DND-41 (cell line): ENCODE data around the gene CYP4B1.

Source experiments
- ATAC-seq: fragments of 200-7000 bp; cut with Tn5 transposase; 3 replicates; pipeline ENCODE4 v1.9.1; 2021; ENCODE audit warnings: low read depth; ENCODE audit not compliant: insufficient read depth
- DNase-seq: peaks from one replicate; pipeline ENCODE4 v3.0.0-alpha.2; 2020
- H2AFZ ChIP-seq: 2 replicates; pipeline ENCODE4 v1.6.0; 2012; ENCODE audit warnings: low read depth, low read length
- H3K27ac ChIP-seq: 2 replicates; pipeline ENCODE4 v1.5.1; 2012; ENCODE audit warnings: low read length, inconsistent platforms
- H3K27me3 ChIP-seq: fragments of 200-600 bp; sonication (generic); 2 replicates; pipeline ENCODE4 v1.6.0; 2012; ENCODE audit warnings: low read length, mild to moderate bottlenecking, inconsistent platforms; ENCODE audit not compliant: insufficient read depth, poor library complexity
- H3K36me3 ChIP-seq: 2 replicates; pipeline ENCODE4 v1.5.1; 2012; ENCODE audit warnings: low read length, inconsistent platforms; ENCODE audit not compliant: insufficient read depth
- H3K4me1 ChIP-seq: 2 replicates; pipeline ENCODE4 v1.5.1; 2012; ENCODE audit warnings: mild to moderate bottlenecking, low read length; ENCODE audit not compliant: insufficient read depth
- H3K4me2 ChIP-seq: 2 replicates; pipeline ENCODE4 v1.6.0; 2012; ENCODE audit warnings: mild to moderate bottlenecking, moderate library complexity, low read length, inconsistent platforms; ENCODE audit not compliant: insufficient read depth
- H3K4me3 ChIP-seq, 2 experiments: fragments of 200-600 bp in 1 of 2; shearing (Covaris generic) in 1 of 2; 2 replicates each; pipeline ENCODE4 v1.5.1; 2012 to 2016; ENCODE audit warnings: inconsistent platforms in 2 of 2, low read length in 2 of 2, mild to moderate bottlenecking in 2 of 2, low read depth in 1 of 2, moderate library complexity in 1 of 2
- H3K79me2 ChIP-seq: 2 replicates; pipeline ENCODE4 v1.6.0; 2012; ENCODE audit warnings: low read length, inconsistent platforms; ENCODE audit not compliant: insufficient read depth
- H3K9ac ChIP-seq: 2 replicates; pipeline ENCODE4 v1.6.0; 2012; ENCODE audit warnings: low read depth, mild to moderate bottlenecking, inconsistent platforms, low read length, moderate library complexity
- H3K9me3 ChIP-seq: 2 replicates; pipeline ENCODE4 v1.5.1; 2012; ENCODE audit warnings: low read length, moderate library complexity, mild to moderate bottlenecking, inconsistent platforms; ENCODE audit not compliant: insufficient read depth, severe bottlenecking
- H4K20me1 ChIP-seq: 2 replicates; pipeline ENCODE4 v1.6.0; 2012; ENCODE audit warnings: low read length; ENCODE audit not compliant: insufficient read depth
- EZH2 ChIP-seq: IDR thresholded peaks from 3 replicates; pipeline ENCODE4 v1.6.1; 2012; ENCODE audit warnings: borderline replicate concordance, low read depth, mild to moderate bottlenecking, moderate library complexity, low read length, inconsistent platforms; ENCODE audit not compliant: severe bottlenecking
- TF ChIP-seq, protein P1 (sequence below): IDR thresholded peaks from 2 replicates; pipeline ENCODE4 v1.5.1; 2012; ENCODE audit warnings: borderline replicate concordance, low read length, moderate library complexity, mild to moderate bottlenecking; ENCODE audit not compliant: poor library complexity, severe bottlenecking; ENCODE audit errors: extremely low read depth

Gene CYP4B1

DNA sequence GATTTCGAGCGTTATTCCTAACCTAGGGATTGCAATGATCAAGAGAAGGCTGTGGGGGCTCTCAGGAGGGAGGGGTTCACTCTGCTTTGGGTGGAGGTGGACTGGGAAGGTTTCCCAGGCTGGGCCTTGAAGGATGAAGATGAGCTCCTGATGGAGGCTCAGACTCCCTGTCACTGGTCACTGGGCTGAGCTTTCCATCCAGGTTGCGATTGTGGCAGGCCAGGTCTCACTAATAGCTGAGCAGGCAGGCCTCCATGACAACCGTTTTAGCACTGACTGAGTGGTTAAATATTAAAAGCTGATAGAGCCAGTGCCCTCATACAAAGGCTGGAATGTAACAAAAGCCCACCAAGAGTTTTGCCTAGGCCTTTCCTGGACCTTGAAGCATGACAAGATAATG lies 43.7 kb upstream of the CYP4B1 start:
- no peaks in the 10 kb centered on the region for H3K9me3 ChIP-seq
- DNase-seq (no peak), ATAC-seq (no peak)
- H3K9ac ChIP-seq, result no peak overlapping the region
- H3K4me1 ChIP-seq, result no peaks in the 10 kb centered on the region
- H3K27ac ChIP-seq, result no peak overlapping the region
- no peak for TF ChIP-seq EZH2
- TF ChIP-seq, protein P1, sequence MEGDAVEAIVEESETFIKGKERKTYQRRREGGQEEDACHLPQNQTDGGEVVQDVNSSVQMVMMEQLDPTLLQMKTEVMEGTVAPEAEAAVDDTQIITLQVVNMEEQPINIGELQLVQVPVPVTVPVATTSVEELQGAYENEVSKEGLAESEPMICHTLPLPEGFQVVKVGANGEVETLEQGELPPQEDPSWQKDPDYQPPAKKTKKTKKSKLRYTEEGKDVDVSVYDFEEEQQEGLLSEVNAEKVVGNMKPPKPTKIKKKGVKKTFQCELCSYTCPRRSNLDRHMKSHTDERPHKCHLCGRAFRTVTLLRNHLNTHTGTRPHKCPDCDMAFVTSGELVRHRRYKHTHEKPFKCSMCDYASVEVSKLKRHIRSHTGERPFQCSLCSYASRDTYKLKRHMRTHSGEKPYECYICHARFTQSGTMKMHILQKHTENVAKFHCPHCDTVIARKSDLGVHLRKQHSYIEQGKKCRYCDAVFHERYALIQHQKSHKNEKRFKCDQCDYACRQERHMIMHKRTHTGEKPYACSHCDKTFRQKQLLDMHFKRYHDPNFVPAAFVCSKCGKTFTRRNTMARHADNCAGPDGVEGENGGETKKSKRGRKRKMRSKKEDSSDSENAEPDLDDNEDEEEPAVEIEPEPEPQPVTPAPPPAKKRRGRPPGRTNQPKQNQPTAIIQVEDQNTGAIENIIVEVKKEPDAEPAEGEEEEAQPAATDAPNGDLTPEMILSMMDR, result no peak
- H3K4me3 ChIP-seq, result no peak overlapping the region
- H4K20me1 ChIP-seq, result no peaks in the 10 kb centered on the region
- no peaks in the 10 kb centered on the region for H3K36me3 ChIP-seq
- peaks cover 11% of the 10 kb centered on the region for H3K27me3 ChIP-seq
- H2AFZ ChIP-seq, result no peak overlapping the region
- no peak overlapping the region for H3K4me2 ChIP-seq
- no peaks in the 10 kb centered on the region for H3K79me2 ChIP-seq

DNA sequence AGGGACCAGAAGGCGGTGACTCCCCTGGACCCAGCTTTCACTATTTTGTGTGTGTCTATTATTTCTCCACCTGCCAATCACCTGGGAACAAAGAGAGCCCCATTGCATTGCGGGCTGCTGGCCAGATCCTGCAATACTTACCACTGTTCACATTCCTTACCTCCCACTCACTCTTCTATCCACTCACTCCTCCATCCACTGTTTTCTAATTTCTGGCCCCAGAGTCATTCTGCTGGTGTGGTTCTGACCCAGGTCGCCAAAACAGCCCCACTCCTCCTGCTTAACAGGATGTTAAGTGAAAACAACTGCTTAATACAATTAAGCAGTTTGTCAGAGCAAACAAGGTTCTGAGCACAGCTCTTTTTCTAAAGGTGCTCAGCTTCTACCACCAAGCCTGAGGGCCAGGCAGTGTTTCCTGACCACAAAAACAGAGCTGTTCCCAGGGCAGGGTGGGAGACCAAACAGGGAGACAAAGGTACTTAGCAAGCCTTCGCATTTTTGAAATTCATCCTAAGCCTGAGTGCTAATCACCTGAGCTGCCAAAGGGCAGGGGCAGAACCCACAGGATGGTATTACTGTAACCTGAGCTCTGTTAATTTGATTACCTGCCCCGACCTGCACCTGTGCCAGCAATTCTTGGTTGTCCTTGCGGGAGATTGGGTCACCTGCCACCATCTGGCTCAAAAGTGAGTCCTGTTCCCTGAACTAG lies 41.4 kb upstream of the CYP4B1 start:
- Histone ChIP-seq H2AFZ (no peak overlapping the region), H3K9me3 (no peaks in the 10 kb centered on the region), H3K4me3 (no peak overlapping the region), H3K4me1 (no peaks in the 10 kb centered on the region), H3K36me3 (no peaks in the 10 kb centered on the region), H4K20me1 (no peaks in the 10 kb centered on the region), H3K79me2 (no peaks in the 10 kb centered on the region), H3K9ac (no peak overlapping the region), H3K27me3 (peaks cover 11% of the 10 kb centered on the region), H3K4me2 (no peak overlapping the region), H3K27ac (no peak overlapping the region)
- DNase-seq, result no peak
- ATAC-seq, result no peak
- TF ChIP-seq EZH2, result no peak
- TF ChIP-seq, protein P1, result no peak

DNA sequence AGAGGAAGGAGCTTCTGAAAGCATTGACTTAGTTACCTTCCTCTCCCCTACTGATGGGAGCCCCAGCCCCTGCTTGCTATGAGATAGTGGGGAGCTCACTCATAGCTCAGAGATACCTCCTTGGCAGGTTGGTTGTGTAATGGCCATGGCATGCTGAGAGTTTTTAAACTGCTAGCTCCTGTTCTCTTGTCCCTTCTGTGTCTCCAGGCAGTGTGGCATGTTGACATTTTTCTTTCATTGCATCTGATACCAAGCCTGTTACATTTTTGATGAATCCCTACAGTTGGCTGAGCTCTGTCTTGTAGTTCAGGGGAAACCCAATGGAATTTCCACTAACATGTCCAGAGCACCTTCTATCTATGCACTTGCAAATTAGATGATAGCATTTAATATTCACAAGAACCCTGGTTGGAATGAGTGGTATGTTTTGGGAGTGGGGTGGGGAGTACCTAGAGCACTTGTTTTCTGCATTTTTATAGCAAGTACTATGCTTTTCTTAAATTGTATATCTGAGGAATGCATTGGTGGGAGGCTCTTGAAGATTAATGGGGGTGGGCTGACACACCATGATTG lies 40.8 kb upstream of the CYP4B1 start:
- Histone ChIP-seq H3K27me3 (peaks cover 11% of the 10 kb centered on the region), H3K9ac (no peak overlapping the region), H4K20me1 (no peaks in the 10 kb centered on the region), H3K4me2 (no peak overlapping the region), H3K4me3 (no peak overlapping the region), H2AFZ (no peak overlapping the region), H3K27ac (no peak overlapping the region), H3K4me1 (no peaks in the 10 kb centered on the region), H3K36me3 (no peaks in the 10 kb centered on the region), H3K9me3 (no peaks in the 10 kb centered on the region), H3K79me2 (no peaks in the 10 kb centered on the region)
- DNase-seq, result no peak
- ATAC-seq, result no peak
- TF ChIP-seq EZH2, result no peak
- TF ChIP-seq, protein P1, result no peak
